ENCODE results near the gene TBCD. TPM values are rescaled to one million over a fixed set of nuclear protein-coding genes. Genes with fewer than 3 reads are reported as not detected.

The TBCD gene
- total and polyA plus RNA-seq, 2 donors, result 140 to 292 TPM

DNA sequence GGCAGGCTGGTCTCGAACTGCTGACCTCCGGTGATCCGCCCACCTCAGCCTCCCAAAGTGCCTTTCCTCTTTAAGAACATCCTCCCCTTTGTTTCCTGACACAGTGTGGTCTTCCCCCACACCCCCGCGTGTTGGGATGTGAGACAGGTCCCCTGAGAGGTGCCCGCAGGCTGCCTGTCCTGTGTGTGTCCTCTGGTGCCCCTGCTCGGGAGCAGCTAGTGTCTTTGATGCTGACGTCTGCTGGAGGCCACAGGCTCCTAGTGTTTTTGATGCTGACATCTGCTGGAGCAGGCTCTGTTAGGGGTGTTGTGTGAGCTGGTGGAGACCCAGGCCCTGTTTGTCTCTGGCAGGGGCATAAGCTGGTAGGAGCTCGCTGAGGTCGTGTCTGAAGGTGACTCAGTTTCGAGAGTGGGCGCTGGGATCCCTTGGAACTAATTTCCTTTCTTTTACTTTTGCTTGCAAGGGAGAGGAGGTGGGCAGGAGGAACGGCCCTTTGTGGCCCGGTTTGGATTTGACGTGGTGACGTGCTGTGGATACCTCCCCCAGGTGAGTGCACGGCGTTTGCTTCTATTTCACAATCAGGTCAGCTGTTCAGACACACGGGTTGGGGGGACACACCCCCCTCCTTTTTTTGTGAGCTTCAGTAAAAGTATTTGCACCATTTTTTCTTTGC lies 29.4 kb upstream of the TBCD start:
- Histone ChIP-seq H3K4me1 (ENCODE audit: control insufficient read depth in 2 of 2, insufficient read depth in 2 of 2, low read length in 2 of 2) (peaks cover 3 to 6% of the 10 kb centered on the region in 2 donors), H3K36me3 (ENCODE audit: control insufficient read depth in 2 of 2, insufficient read depth in 2 of 2, low read length in 1 of 2) (peaks cover 45 to 52% of the 10 kb centered on the region in 2 donors), H3K27me3 (ENCODE audit: control insufficient read depth in 2 of 2, insufficient read depth in 1 of 2, low read length in 1 of 2) (no peaks in the 10 kb centered on the region), H3K4me3 (ENCODE audit: low read length in 2 of 2) (no peak overlapping the region), H3K9me3 (ENCODE audit: control insufficient read depth in 2 of 2, insufficient read depth in 1 of 2, low read length in 1 of 2) (peaks cover 0 to 7% of the 10 kb centered on the region in 2 donors), H3K27ac (ENCODE audit: low read depth in 1 of 2, low read length in 1 of 2) (no peak overlapping the region)
- DNase-seq (ENCODE audit: low read depth in 6 of 9, low spot score in 9 of 9), result no peak
- WGBS, result 93% methylated on average over 19 of the region's 19 CpGs

DNA sequence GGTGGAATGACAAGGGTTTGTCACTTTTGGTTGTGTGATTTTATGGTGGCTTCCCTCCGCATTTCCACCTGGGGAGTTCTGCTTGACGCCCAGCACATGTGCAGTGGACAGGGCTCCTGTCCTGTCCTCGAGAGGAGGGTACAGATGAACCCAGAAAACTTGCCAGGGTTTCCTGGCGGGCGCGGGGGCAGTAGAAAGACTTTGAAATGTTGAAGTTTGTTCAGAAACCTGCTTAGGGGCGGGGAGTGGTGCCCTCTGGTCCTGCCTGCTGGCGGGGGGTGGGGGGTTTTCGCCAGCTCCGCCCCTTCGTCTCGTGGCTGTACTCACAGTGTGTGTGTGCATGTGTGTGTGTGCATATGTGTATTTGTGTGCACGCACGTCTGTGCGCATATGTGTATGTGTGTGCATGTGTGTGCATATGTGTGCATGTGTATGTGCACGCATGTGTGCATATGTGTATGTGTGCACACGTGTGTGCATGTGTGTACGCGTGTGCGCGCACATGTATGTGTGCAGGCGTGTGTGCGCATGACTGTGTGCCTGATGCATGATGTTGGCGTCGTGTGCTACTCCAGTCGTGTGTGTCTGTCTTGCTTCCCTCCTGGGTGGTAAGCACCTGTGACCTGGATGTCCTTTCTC lies 28.6 kb upstream of the TBCD start:
- Histone ChIP-seq H3K36me3 (ENCODE audit: control insufficient read depth in 2 of 2, insufficient read depth in 2 of 2, low read length in 1 of 2) (peaks cover 49 to 52% of the 10 kb centered on the region in 2 donors), H3K9me3 (ENCODE audit: control insufficient read depth in 2 of 2, insufficient read depth in 1 of 2, low read length in 1 of 2) (peaks cover 0 to 7% of the 10 kb centered on the region in 2 donors), H3K4me3 (ENCODE audit: low read length in 2 of 2) (no peak overlapping the region), H3K4me1 (ENCODE audit: control insufficient read depth in 2 of 2, insufficient read depth in 2 of 2, low read length in 2 of 2) (no peaks in the 10 kb centered on the region), H3K27me3 (ENCODE audit: control insufficient read depth in 2 of 2, insufficient read depth in 1 of 2, low read length in 1 of 2) (no peaks in the 10 kb centered on the region), H3K27ac (ENCODE audit: low read depth in 1 of 2, low read length in 1 of 2) (no peak overlapping the region)
- 99% methylated on average over 26 of the region's 26 CpGs for WGBS
- DNase-seq (ENCODE audit: low read depth in 6 of 9, low spot score in 9 of 9), result no peak

DNA sequence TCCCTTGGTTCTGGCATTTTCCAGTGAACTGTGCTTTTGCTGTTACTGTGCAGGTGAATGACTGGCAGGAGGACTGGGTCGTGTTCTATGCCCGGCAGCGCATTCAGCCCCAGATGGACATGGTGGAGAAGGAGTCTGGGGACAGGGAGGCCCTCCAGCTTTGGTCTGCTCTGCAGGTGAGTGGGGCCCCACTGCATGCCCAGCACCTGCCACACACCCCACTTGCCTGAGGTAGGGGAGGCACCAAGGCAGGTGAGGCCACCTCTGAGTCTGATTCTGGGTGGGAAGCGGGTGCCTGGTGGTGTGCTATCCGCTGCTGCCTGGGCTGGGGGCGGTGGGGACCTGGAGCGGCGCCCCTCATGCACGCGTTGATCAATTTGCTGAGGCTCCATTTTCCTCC lies 25.4 kb upstream of the TBCD start:
- WGBS, result 97% methylated on average over 10 of the region's 10 CpGs
- peaks cover 37 to 55% of the 10 kb centered on the region in 2 donors for H3K36me3 ChIP-seq (ENCODE audit: control insufficient read depth in 2 of 2, insufficient read depth in 2 of 2, low read length in 1 of 2)
- no peaks in the 10 kb centered on the region for H3K9me3 ChIP-seq (ENCODE audit: control insufficient read depth in 2 of 2, insufficient read depth in 1 of 2, low read length in 1 of 2)
- H3K4me3 ChIP-seq (ENCODE audit: low read length in 2 of 2), result no peak overlapping the region
- no peaks in the 10 kb centered on the region for H3K27me3 ChIP-seq (ENCODE audit: control insufficient read depth in 2 of 2, insufficient read depth in 1 of 2, low read length in 1 of 2)
- H3K27ac ChIP-seq (ENCODE audit: low read depth in 1 of 2, low read length in 1 of 2), result no peak overlapping the region
- no peaks in the 10 kb centered on the region for H3K4me1 ChIP-seq (ENCODE audit: control insufficient read depth in 2 of 2, insufficient read depth in 2 of 2, low read length in 2 of 2)
- no peak for DNase-seq (ENCODE audit: low read depth in 6 of 9, low spot score in 9 of 9)

DNA sequence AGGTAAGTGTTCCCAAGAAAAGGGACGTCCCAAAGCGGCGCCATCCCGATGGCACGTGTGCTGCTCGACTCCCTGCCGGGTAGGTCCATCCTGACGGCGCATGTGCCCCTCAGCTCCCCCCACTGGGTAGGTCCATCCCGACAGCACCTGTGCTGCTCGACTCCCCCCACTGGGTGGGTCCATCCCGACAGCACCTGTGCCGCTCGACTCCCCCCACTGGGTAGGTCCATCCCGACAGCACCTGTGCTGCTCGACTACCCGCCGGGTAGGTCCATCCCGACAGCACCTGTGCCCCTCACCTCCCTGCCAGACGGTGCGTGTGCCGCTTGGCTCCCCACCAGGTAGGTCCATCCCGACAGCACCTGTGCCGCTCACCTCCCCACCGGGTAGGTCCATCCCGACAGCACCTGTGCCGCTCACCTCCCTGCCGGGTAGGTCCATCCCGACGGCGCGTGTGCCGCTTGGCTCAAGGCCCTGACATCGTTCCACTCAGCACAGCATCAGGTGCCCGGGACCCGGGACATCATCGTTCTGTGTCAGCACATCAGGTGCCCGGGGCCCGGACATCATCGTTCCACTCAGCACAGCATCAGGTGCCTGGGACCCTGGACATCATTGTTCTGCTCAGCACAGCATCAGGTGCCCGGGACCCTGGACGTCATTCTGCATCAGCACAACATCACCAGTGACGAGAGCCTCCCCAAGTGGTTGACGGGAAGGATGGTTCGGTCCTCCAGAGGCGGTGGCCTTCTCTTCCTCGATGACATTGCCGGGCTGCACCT lies 22.2 kb upstream of the TBCD start:
- Histone ChIP-seq H3K27me3 (ENCODE audit: control insufficient read depth in 2 of 2, insufficient read depth in 1 of 2, low read length in 1 of 2) (peaks cover 0 to 7% of the 10 kb centered on the region in 2 donors), H3K4me3 (ENCODE audit: low read length in 2 of 2) (no peak overlapping the region), H3K9me3 (ENCODE audit: control insufficient read depth in 2 of 2, insufficient read depth in 1 of 2, low read length in 1 of 2) (peaks cover 12 to 29% of the 10 kb centered on the region in 2 donors), H3K36me3 (ENCODE audit: control insufficient read depth in 2 of 2, insufficient read depth in 2 of 2, low read length in 1 of 2) (peaks cover 34 to 61% of the 10 kb centered on the region in 2 donors), H3K27ac (ENCODE audit: low read depth in 1 of 2, low read length in 1 of 2) (no peak overlapping the region), H3K4me1 (ENCODE audit: control insufficient read depth in 2 of 2, insufficient read depth in 2 of 2, low read length in 2 of 2) (no peaks in the 10 kb centered on the region)
- DNase-seq (ENCODE audit: low read depth in 6 of 9, low spot score in 9 of 9), result no peak
- 91% methylated on average over 48 of the region's 48 CpGs for WGBS

DNA sequence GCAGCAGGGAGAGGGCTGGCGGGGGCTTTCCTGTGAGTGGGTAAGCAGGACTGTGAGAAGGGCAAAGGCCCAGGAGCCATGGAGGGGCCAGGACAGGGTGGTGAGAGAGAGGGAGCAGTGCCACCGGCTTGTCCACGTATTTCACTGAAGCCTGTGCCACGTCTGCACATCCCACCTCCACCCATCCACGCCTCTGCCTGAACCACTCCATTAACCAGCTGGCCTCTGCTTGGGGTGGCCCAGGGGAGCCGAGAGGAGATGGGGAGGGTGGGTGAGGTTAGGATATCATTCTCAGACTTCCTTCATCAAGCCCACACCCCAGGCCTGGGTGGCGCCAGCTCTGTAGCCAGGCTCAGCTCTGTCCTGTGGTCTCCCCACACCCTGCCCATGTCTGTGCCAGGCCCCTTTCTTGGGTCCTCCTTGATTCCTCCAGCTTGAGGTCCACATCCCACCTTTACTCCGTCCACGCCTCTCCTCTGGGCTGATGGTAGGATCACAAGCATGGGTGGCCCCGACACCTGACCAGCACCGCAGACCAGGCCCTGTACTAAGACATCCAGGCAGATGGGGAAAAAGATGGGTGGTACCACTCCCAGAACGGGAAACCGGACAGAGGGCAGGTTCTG lies 19.6 kb upstream of the TBCD start:
- DNase-seq (ENCODE audit: low read depth in 6 of 9, low spot score in 9 of 9), result no peak
- peaks cover 22 to 49% of the 10 kb centered on the region in 2 donors for H3K36me3 ChIP-seq (ENCODE audit: control insufficient read depth in 2 of 2, insufficient read depth in 2 of 2, low read length in 1 of 2)
- 94% methylated on average over 13 of the region's 13 CpGs for WGBS

DNA sequence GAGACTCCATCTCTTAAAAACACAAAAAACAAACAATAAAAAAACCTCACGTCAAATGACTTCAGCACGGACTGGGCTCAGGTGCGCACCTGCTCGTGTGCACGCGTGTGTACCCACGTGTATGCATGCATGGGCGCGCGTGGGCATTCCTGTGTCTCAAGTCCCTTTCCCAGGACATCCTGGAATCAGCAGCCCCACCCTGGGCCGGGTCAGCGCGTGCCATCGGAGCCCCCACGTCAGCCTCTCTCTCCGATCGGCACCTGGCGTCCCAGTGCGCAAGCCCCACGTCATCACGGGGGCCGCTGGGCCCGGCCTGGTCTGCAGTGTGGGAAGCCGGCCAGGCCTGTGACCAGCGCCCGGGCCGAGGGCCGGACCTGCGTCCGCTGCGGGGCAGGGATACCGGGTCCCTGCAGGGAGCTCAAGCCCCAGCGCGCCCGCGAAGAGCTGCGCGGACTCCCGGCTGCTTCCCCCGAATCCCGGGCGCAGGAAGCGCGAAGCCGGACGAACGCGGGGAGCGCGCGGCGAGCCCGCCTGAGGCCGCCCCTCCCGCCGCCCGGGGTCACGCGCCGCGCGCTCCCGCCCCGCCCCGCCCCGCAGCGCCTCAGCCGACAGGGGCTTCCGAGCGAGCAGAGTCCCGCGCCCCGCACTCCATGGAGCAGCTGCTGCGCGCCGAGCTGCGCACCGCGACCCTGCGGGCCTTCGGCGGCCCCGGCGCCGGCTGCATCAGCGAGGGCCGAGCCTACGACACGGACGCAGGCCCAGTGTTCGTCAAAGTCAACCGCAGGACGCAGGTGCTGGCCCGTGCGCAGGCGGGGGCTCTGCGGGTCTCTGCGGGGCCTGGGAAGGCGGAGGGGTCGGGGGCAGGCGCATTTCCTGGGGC lies 16.6 kb upstream of the TBCD start, which contains the start of gene FN3K:
TSS of gene FN3K (plus strand) at position 629 of the 880 bp plus-strand sequence. CDS start at position 651, 22 bp downstream.
- 9% methylated on average over 101 of the region's 101 CpGs for WGBS
- peaks cover 16 to 37% of the 10 kb centered on the region in 2 donors for H3K9me3 ChIP-seq (ENCODE audit: control insufficient read depth in 2 of 2, insufficient read depth in 1 of 2, low read length in 1 of 2)
- DNase-seq (ENCODE audit: low read depth in 6 of 9, low spot score in 9 of 9), result peak in 1 of 9 donors; percentile 15
- peaks cover 0 to 3% of the 10 kb centered on the region in 2 donors for H3K4me1 ChIP-seq (ENCODE audit: control insufficient read depth in 2 of 2, insufficient read depth in 2 of 2, low read length in 2 of 2)
- peaks cover 11 to 31% of the 10 kb centered on the region in 2 donors for H3K36me3 ChIP-seq (ENCODE audit: control insufficient read depth in 2 of 2, insufficient read depth in 2 of 2, low read length in 1 of 2)
- H3K4me3 ChIP-seq (ENCODE audit: low read length in 2 of 2), result peak within 1 kb of the TSS in 1 of 2 donors; percentile 46
- H3K27me3 ChIP-seq (ENCODE audit: control insufficient read depth in 2 of 2, insufficient read depth in 1 of 2, low read length in 1 of 2), result peaks cover 9 to 29% of the 10 kb centered on the region in 2 donors
- peak within 1 kb of the TSS in 1 of 2 donors; percentile 42 for H3K27ac ChIP-seq (ENCODE audit: low read depth in 1 of 2, low read length in 1 of 2)

More for the DNA sequence above, 19.6 kb upstream of the TBCD start:
- Histone ChIP-seq H3K27me3 (ENCODE audit: control insufficient read depth in 2 of 2, insufficient read depth in 1 of 2, low read length in 1 of 2) (peaks cover 9 to 29% of the 10 kb centered on the region in 2 donors), H3K27ac (ENCODE audit: low read depth in 1 of 2, low read length in 1 of 2) (no peak overlapping the region), H3K9me3 (ENCODE audit: control insufficient read depth in 2 of 2, insufficient read depth in 1 of 2, low read length in 1 of 2) (peaks cover 16 to 33% of the 10 kb centered on the region in 2 donors), H3K4me1 (ENCODE audit: control insufficient read depth in 2 of 2, insufficient read depth in 2 of 2, low read length in 2 of 2) (peaks cover 0 to 3% of the 10 kb centered on the region in 2 donors), H3K4me3 (ENCODE audit: low read length in 2 of 2) (no peak overlapping the region)

DNA sequence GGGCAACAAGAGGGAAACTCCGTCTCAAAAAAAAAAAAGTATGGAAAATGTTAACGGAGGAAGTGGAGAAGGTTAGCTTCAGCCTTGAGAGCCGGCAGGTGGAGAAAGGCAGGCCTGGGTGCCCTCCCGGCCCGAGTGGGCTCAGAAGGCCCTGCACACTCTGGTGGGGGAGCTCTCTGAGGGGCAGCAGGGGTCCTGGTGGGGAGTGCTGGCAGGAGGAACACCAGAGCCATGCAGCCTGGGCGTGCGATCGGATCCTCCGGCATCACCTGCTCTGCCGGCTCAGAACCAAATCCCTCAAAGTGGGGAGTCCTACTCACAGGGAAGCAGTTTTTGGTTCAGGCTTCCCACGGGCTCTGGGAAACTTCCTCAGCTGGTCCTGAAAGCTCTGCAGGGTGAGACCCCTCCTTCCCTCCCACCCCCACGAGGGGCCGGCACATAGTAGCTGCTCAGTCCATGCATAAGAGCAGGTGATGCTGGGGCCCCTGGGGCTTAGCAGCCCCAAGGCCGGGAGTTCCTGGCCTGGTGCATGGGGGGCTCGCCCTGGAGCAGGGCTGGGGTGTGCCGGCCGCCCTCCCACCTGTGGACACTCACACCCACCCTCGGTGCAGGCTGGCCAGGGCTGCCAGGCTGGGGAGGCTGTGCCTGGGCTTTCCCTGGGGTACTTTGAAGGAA lies 15.2 kb upstream of the TBCD start:
- no peak for DNase-seq (ENCODE audit: low read depth in 6 of 9, low spot score in 9 of 9)
- Histone ChIP-seq H3K4me1 (ENCODE audit: control insufficient read depth in 2 of 2, insufficient read depth in 2 of 2, low read length in 2 of 2) (peaks cover 0 to 3% of the 10 kb centered on the region in 2 donors), H3K27ac (ENCODE audit: low read depth in 1 of 2, low read length in 1 of 2) (no peak overlapping the region), H3K4me3 (ENCODE audit: low read length in 2 of 2) (no peak overlapping the region), H3K36me3 (ENCODE audit: control insufficient read depth in 2 of 2, insufficient read depth in 2 of 2, low read length in 1 of 2) (peaks cover 11 to 22% of the 10 kb centered on the region in 2 donors), H3K9me3 (ENCODE audit: control insufficient read depth in 2 of 2, insufficient read depth in 1 of 2, low read length in 1 of 2) (peaks cover 16 to 48% of the 10 kb centered on the region in 2 donors), H3K27me3 (ENCODE audit: control insufficient read depth in 2 of 2, insufficient read depth in 1 of 2, low read length in 1 of 2) (peaks cover 9 to 29% of the 10 kb centered on the region in 2 donors)
- 97% methylated on average over 18 of the region's 18 CpGs for WGBS
